Measurements from ENCODE around the gene SH3GLB1.

DNA sequence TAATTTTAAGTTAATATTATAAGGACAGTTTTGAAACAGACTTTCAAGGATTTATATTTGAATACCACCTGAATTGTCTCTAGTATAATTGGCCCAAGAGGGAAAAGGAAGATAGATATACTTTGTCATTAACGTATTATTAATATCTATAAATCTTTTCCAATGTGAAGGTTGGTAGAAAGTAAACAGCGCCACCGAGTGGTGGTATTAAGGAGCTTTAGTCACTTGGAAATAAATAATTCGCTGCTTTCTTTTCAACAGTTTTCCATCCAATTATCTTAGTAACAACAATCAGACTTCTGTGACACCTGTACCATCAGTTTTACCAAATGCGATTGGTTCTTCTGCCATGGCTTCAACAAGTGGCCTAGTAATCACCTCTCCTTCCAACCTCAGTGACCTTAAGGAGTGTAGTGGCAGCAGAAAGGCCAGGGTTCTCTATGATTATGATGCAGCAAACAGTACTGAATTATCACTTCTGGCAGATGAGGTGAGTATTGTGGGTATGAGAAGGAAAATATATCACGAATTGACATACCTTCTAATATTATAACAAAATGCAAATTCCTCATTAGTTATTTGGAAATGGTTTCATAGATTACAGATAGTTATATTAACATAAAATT is 37.7 kb downstream of the SH3GLB1 start:
- TF ChIP-seq, protein P1, sequence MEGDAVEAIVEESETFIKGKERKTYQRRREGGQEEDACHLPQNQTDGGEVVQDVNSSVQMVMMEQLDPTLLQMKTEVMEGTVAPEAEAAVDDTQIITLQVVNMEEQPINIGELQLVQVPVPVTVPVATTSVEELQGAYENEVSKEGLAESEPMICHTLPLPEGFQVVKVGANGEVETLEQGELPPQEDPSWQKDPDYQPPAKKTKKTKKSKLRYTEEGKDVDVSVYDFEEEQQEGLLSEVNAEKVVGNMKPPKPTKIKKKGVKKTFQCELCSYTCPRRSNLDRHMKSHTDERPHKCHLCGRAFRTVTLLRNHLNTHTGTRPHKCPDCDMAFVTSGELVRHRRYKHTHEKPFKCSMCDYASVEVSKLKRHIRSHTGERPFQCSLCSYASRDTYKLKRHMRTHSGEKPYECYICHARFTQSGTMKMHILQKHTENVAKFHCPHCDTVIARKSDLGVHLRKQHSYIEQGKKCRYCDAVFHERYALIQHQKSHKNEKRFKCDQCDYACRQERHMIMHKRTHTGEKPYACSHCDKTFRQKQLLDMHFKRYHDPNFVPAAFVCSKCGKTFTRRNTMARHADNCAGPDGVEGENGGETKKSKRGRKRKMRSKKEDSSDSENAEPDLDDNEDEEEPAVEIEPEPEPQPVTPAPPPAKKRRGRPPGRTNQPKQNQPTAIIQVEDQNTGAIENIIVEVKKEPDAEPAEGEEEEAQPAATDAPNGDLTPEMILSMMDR (conservative IDR thresholded peaks at IDR 0.05; ENCODE audit: low read depth, low read length) = peak; percentile 87
- TF ChIP-seq EZH2 (IDR thresholded peaks at IDR 0.05; ENCODE audit: borderline replicate concordance, low read depth, low read length, poor library complexity, severe bottlenecking) = no peak
